Esophagus squamous epithelium (tissue), 5 donors: ENCODE results near the gene MAZ. TPM values are rescaled to one million over a fixed set of nuclear protein-coding genes. Genes with fewer than 3 reads are reported as not detected.

Source experiments
- DNase-seq: peaks from one replicate; lab custom pipeline; 2025; lab: John Stamatoyannopoulos, UW
- H3K27ac ChIP-seq, 4 donors: fragments of 200-600 bp; sonication (generic); one replicate each; pipeline ENCODE4 v1.5.1; 2016 to 2019; ENCODE audit warnings: mild to moderate bottlenecking in 1 of 4
- H3K27me3 ChIP-seq, 4 donors: fragments of 200-600 bp; sonication (generic); 1 replicate in 3 of 4; 2 replicates in 1 of 4; pipeline versions ENCODE4 v1.5.1 to v1.6.0; 2017 to 2021; ENCODE audit warnings: antibody characterized with exemption in 1 of 4
- H3K36me3 ChIP-seq, 3 donors: fragments of 200-600 bp; sonication (generic); one replicate each; pipeline ENCODE4 v1.5.1; 2016 to 2019
- H3K4me1 ChIP-seq, 3 donors: fragments of 200-600 bp; sonication (generic); one replicate each; pipeline ENCODE4 v1.5.1; 2017 to 2019
- H3K4me3 ChIP-seq, 4 donors: fragments of 200-600 bp; sonication (generic); 1 replicate in 3 of 4; 2 replicates in 1 of 4; pipeline ENCODE4 v1.5.1; 2016 to 2019; ENCODE audit warnings: mild to moderate bottlenecking in 2 of 4, moderate library complexity in 1 of 4
- H3K9me3 ChIP-seq, 3 donors: fragments of 200-600 bp; sonication (generic); one replicate each; pipeline ENCODE4 v1.5.1; 2016 to 2019
- CTCF ChIP-seq, 6 experiments: fragments of 450-650 bp in 4 of 6; fragments of 200-600 bp in 2 of 6; sonication (generic) in 2 of 6; IDR thresholded peaks; one replicate each; pipeline ENCODE4 v1.5.1; 2016 to 2019; ENCODE audit warnings: antibody characterized with exemption in 6 of 6, mild to moderate bottlenecking in 4 of 6, moderate library complexity in 4 of 6
- POLR2A ChIP-seq, 4 donors: fragments of 450-650 bp; IDR thresholded peaks; one replicate each; pipeline ENCODE4 v1.6.1; 2017; ENCODE audit warnings: antibody characterized with exemption in 4 of 4, mild to moderate bottlenecking in 4 of 4, moderate library complexity in 3 of 4
- WGBS, 2 donors: methylation state at CpG; one replicate each; pipeline ENCODE4 v1.1.5; 2018; 5-methylcytosine and 5-hydroxymethylcytosine counted together
- intact Hi-C: fragments of 100-400 bp; cut with DNase I; formaldehyde crosslinking; loops from one replicate; pipeline ENCODE4 v1.15.0; 2022
- total RNA-seq, 4 donors: library from RNA; depleted of rRNA; stranded (reverse); fragments of >200 nt; gene quantifications; one replicate each; pipeline ENCODE4 v1.1.0, GENCODE V29; 2016
- donor health status: DM: yes; HTN: yes; CAD: no.

MAZ gene
- total RNA-seq, 4 donors from 2014 or later: 87.0 to 99.0 (median 97.3) TPM

DNA sequence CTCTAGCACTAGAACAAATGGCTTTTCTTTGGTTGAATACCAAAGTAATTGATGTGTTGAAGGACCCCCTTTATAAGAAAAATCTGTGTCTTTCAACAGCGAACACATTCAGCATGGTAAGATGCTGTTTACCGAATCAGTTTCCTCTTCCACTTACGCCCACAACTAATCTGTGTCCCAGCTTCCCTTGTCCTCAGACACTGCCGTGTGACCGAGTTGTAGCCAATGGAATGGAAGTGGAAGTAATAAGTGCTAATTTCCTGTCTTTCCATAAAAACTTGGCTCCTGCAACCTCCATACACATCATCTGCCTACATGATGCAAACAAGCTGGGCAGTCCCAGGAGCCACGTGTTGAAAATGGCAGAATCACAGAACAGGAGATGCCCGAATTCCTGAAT, 46.3 kb downstream of the MAZ start:
- intact Hi-C loops: no loop called here
- DNase-seq: no peak
- peak overlapping the region in 1 of 4 donors; percentile 66 for H3K27ac ChIP-seq
- WGBS, 2 donors: 54 to 57% methylated on average over 7 of the region's 7 CpGs
- H3K9me3 ChIP-seq: no peaks in the 10 kb centered on the region
- H3K4me3 ChIP-seq: no peak overlapping the region
- no peak for TF ChIP-seq CTCF (IDR thresholded peaks at IDR 0.05)
- peaks cover 2 to 14% (median 4%) of the 10 kb centered on the region in 3 donors for H3K36me3 ChIP-seq
- H3K4me1 ChIP-seq: peaks cover 0 to 6% (median 0%) of the 10 kb centered on the region in 3 donors
- no peaks in the 10 kb centered on the region for H3K27me3 ChIP-seq

GRCh38 chr16:29854520-29855100, 48.3 kb downstream of the MAZ start:
- intact Hi-C loops: no loop called here
- 79 to 81% methylated on average over 4 to 5 of the region's 5 CpGs for WGBS, 2 donors
- no peak for TF ChIP-seq POLR2A (IDR thresholded peaks at IDR 0.05)
- no peak for TF ChIP-seq CTCF (IDR thresholded peaks at IDR 0.05)

GRCh38 chr16:29857133-29857760, 50.9 kb downstream of the MAZ start:
- H3K27ac ChIP-seq: no peak overlapping the region
- WGBS, 2 donors: 64 to 79% methylated on average over 3 to 7 of the region's 7 CpGs
- TF ChIP-seq POLR2A (IDR thresholded peaks at IDR 0.05): no peak
- no peak for TF ChIP-seq CTCF (IDR thresholded peaks at IDR 0.05)
- DNase-seq: no peak
- H3K4me3 ChIP-seq: no peak overlapping the region
- no peaks in the 10 kb centered on the region for H3K9me3 ChIP-seq
- intact Hi-C loops: no loop called here
- peaks cover 9 to 26% (median 14%) of the 10 kb centered on the region in 3 donors for H3K4me1 ChIP-seq
- no peaks in the 10 kb centered on the region for H3K27me3 ChIP-seq
- H3K36me3 ChIP-seq: peaks cover 19 to 33% (median 22%) of the 10 kb centered on the region in 3 donors

More at GRCh38 chr16:29854520-29855100, 48.3 kb downstream of the MAZ start:
- peaks cover 0 to 6% (median 0%) of the 10 kb centered on the region in 3 donors for H3K4me1 ChIP-seq
- DNase-seq: no peak
- H3K27me3 ChIP-seq: no peaks in the 10 kb centered on the region
- H3K36me3 ChIP-seq: peaks cover 8 to 15% (median 11%) of the 10 kb centered on the region in 3 donors
- no peaks in the 10 kb centered on the region for H3K9me3 ChIP-seq
- H3K27ac ChIP-seq: no peak overlapping the region
- no peak overlapping the region for H3K4me3 ChIP-seq

- Histone ChIP-seq H3K36me3 (peaks cover 19 to 33% (median 22%) of the 10 kb centered on the region in 3 donors), H3K27me3 (no peaks in the 10 kb centered on the region), H3K4me3 (no peak overlapping the region), H3K9me3 (no peaks in the 10 kb centered on the region), H3K4me1 (peaks cover 10 to 26% (median 14%) of the 10 kb centered on the region in 3 donors), H3K27ac (no peak overlapping the region)
- intact Hi-C loops: no loop called here
- TF ChIP-seq POLR2A (IDR thresholded peaks at IDR 0.05) (no peak), CTCF (IDR thresholded peaks at IDR 0.05) (no peak)
- 68% methylated on average over 7 of the region's 10 CpGs for WGBS, 2 donors
- no peak for DNase-seq
Observed at GRCh38 chr16:29858149-29858849, 52.0 kb downstream of the MAZ start.

DNA sequence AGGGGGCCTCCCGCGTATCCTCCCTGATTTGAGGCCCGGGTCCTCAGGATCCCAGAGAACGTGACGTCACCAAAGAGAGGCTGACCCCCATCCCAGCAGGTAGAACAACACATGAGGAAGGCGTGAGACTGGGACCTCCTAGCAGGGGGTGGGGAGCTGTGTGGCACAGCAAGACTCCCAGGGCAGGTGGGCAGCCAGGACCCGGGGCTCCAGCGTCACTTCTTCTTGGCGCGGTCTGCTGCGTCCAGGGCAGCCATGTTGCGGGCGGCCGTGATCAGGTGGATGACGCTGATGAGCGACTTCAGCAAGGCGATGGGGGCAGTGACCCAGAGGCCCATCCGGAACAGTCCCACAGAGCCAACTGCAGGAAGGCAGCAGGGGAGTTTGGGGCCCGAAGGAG, 52.6 kb downstream of the MAZ start:
- Histone ChIP-seq H3K4me1 (peaks cover 16 to 32% (median 19%) of the 10 kb centered on the region in 3 donors), H3K9me3 (no peaks in the 10 kb centered on the region)

More for the DNA sequence above, 52.6 kb downstream of the MAZ start:
- Histone ChIP-seq H3K4me3 (no peak overlapping the region), H3K27ac (no peak overlapping the region), H3K27me3 (no peaks in the 10 kb centered on the region), H3K36me3 (peaks cover 19 to 33% (median 22%) of the 10 kb centered on the region in 3 donors)
- whole genome bisulfite sequencing, 2 donors: 80 to 90% methylated on average over 2 to 14 of the region's 19 CpGs
- intact Hi-C loops: no loop called here
- no peak for DNase-seq
- TF ChIP-seq CTCF (IDR thresholded peaks at IDR 0.05): no peak
- TF ChIP-seq POLR2A (IDR thresholded peaks at IDR 0.05): no peak
